Stimulated activated CD8-positive, alpha-beta memory T cell treated with anti-CD3 and anti-CD28 coated beads, Interleukin-2, amount 100 ng/mL, for 48 hours (primary cell): Measurements from ENCODE around the gene C4orf54.

Experiments used
- DNase-seq, 2 donors: peaks; one replicate each; pipeline ENCODE4 v3.0.0-alpha.2; 2020; ENCODE audit warnings: low read depth in 2 of 2

C4orf54 gene

DNA sequence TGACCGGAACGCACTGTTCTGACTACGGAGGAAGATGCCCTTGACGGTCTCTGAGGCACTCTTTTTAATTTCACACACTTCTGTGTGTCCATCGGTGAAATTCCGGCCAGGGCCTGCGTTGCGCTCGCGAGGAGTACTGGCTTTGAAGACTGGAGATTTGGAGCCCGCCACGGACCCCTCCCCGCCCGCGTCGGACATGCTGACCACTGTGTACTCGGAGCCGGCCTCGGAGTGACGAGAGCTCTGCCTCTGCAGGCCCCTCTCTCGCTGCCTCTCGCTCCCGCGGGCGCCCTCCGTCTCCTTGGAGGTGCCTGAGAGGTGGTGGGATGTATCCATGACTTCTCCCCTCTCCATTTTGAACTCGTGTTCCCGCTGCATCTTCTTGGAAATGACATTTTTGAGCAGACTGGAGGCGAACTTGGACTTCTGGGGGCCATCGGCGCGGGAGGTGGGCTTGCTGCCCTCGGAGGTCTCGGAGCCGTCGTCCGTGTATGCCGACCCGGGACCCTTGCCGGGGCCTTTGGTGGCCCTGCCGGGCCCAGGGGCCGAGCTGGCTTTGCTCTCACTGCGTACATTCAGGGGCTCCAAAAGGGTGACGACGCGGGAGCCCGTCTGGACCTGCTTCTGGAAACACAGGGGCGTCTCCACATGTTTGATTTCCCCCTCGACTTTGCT lies 5.7 kb downstream of the C4orf54 start:
- DNase-seq = no peak

- DNase-seq = no peak
These were observed 6.4 kb downstream of the C4orf54 start for GRCh38 chr4:99651016-99651769.

DNA sequence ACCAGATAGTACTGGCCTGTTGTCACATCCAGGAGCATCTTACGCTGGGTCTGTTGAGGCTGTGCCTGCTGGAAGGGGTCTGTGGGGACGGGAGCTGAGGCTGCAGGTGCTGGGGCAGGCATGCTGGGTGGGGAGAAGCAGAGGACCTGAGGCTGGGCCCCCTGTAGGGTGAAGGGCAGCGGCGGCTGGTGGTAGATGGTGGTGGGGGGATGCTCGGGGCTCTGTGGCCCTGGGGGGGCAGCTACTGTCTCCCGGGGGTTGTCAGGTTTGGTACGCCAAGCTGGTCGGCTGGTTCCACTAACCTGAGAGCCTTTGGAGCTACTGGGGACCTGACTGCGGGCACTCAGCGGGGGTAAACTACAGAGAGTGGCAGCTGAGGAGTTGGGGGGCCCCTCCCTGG lies 7.8 kb downstream of the C4orf54 start:
- no peak for DNase-seq

DNA sequence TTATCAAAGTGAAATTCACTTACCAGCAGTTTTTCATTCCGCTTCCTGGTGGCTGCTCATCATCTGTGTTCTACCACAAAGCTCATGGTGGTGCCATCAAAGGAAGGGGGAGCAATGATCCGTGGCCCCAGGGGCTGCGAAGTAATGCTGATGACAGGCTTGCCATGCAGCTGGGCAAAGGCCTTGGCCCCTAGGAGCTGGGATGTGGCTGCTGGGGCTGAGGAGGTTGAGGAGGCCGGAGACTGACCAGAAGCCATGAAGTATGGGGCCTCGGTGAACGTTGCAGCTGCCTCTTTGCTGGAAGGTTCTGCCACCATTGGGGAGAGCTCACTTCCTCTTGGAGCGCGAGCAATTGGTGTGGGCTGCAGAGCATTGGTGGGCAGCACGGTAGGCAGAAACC lies 8.4 kb downstream of the C4orf54 start:
- no peak for DNase-seq

- no peak for DNase-seq
These were observed 9.3 kb downstream of the C4orf54 start for GRCh38 chr4:99648321-99648720.

DNA sequence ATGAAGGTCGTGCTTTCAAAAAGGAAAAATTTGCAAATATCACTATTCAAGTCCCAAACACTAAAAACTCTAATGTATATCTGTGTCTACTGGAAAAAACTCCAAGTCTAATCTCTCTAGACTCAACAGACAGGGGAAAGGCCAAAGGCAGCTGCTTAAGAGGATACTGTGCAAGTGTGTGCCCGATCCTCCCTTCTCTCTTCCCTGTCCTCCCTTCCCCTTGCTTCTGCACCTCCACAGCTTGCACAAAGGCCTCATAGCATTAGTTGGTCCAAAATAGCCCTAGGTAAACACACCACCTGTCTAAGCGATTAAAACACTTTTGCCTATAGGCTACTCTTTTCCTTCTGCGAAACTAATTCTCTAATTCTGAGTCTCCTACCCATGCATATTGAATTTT lies 10.6 kb downstream of the C4orf54 start:
- no peak for DNase-seq

GRCh38 chr4:99645638-99646037 lies 12.0 kb downstream of the C4orf54 start:
- DNase-seq = no peak

DNA sequence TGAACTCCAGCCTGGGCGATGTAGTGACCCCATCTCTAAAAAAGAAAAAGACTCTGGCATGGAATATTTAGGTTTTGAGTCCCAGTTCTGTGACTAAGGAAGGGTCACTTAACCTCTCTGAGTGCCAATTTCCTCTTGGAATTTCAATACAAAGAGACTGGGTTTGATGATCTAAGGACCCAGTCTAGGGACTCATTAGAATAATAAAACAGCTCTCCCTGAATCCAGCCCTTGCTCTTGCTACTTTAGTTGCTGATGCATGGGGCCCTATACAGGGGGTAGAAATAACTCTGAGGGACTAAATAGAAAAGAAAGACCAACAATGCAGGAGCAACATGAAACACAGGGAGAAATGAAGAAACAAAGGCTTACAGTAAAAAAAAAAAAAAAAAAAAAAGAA lies 12.6 kb downstream of the C4orf54 start:
- DNase-seq = no peak

DNA sequence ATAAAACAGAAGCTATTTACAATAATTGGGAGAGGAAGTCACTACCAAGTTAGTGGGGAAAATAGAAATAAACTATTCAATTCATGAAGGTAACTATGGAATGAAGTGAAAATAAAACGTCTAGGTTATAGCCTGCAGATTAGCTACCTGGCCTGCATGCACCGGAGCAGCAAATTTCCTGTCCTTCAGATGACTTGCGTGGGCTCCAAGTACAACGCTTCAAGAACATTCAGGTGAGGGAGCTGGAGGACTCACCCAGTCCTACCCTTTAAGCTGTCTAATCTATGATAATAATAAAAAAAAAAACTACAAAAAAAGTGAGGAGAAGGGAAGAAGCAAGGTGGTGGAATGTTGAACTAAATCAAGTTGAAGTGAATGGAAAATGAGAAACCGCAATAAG lies 13.2 kb downstream of the C4orf54 start:
- no peak for DNase-seq

DNA sequence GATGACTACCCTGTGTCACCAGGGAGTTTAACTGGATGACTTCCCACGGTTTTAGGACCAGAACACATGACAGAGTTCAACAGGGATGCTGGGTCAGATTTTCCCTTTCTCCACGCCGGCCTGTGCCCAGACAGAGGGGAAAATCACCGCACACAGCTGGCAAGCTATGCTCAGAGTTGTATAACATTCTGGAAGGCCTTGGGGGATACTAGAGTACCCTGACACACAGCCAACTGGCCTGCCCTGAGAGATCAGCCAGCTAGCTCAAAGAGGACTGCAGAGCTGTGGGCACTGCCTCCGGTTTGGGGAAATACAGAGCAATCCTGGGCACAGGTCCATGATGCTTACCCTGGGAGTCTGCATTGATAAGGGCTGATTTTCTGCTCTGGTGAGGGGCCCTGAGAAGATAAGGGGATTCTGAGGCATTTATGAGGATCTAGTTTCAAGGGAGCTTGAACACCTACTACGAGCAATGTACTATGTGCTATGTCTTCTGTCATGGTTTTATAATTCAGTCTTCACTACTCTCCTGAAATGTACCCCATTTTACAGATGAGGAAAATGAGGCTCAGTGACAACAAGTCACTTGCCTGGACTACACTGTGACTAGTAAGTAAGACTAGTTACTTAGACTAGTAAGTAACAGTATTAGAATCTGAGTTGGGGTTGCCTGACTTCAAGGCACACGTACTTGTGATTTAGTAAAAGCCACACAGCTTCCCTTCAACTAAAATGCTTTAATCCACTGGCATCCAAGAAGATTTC lies 14.7 kb downstream of the C4orf54 start:
- DNase-seq = no peak

DNA sequence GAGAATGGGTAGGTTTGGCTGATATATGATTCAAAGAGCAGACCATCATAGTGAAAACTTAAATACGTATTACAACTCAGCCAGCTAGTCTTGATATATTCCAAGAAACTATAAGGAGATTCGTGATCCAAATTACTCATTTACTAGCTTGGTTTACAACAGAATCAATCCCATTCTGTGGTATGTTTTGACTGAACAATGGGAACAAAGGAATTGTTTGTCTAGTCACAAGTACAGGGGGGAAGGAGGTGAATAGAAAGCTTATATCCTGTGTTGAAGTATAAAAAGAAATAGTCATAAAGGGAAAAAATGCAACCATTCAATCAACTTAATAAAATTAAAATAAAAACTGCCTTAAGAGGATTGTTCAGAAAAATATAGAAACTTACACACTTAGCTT lies 17.0 kb downstream of the C4orf54 start:
- DNase-seq = no peak

GRCh38 chr4:99637174-99637573 lies 20.5 kb downstream of the C4orf54 start:
- no peak for DNase-seq

DNA sequence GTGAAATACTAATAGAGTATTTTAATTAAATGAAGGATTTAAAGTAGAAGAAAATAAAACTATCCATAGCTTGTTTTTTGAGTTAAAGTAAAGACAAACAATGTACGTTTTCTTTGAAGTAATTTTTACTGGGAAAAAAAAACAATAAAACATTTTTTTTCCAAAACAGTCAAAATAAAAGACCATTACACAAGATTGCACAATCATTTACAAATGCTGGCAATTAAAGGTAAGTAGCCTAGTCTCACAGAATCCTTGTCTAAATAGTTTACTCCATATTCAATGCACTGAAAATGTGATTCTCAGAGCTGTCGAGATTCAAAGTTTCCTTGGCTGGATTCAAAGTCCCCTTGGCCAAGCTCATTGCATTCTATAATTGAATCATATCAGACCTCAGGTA lies 21.2 kb downstream of the C4orf54 start:
- no peak for DNase-seq

- no peak for DNase-seq
These were observed 22.0 kb downstream of the C4orf54 start for GRCh38 chr4:99635601-99636000.

- no peak for DNase-seq
These were observed 22.8 kb downstream of the C4orf54 start for GRCh38 chr4:99634742-99635360.

DNA sequence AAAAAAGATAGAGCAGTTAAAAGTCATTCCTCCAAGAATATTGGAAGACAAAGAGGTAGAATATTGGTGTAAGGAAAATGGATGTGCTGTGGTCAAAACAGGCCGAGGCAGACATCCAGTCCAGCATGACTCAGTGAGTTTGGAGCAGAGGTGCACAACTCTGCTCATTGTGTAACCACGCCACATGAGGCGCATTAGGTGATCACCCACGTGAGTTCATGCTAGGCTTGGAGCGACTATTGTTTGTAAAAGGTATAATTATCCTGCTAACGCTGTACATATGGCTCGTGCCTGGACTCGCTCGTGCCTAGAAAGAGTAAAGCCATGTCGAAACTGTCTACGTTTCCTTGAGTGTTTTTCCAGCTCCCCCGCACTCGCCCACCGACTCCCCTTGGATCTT lies 23.9 kb downstream of the C4orf54 start:
- no peak for DNase-seq

DNA sequence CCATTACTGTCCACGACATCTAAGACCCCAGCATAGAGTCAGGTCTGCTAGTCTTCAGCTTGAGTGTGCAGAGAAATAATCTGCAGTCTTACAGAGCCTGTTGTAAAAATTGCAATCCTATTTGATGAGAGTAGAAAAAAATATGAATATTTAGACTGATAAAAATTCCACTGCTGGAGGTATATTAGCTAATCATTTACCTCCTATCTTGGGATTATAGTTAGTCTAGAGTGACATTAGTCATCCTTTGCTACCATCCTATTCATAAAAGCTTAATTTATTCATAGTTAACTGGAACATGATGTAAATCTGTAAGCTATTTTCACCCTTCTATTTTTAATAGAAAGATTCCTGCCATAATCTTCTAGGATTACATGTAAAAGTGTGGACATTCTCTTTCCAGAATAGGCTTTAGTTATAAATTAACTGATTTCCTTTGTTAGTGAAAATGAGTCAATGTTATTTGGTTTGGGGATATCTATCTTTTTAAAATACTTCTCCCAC lies 26.7 kb downstream of the C4orf54 start:
- DNase-seq = no peak

DNA sequence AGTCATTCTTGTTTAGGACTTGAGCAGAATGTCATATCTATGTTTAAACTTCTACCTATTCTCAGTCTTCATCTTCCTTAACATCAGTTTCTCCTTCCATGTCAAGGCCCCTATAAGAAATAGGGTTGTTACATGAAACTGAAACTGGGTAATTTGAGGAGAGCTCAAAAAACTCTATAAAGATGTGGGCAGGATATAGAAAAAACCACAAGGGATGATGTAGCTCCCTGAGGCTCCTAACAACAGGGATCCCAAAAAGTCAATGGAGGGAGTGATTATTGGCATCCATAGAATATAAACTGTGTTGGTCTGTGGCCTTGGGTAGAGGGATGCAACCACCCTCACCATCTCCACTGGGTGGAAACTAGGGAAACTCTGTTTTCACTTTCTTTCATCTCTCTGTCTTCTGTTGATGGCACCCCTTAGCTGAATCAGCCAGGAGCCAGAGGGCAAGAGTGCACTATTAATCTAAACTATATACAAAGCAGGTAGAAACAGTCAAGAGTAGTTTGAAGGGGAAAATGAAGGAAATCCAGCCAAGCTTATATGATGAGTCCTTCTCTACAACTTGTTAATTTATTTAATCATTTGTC lies 27.6 kb downstream of the C4orf54 start:
- DNase-seq = no peak

DNA sequence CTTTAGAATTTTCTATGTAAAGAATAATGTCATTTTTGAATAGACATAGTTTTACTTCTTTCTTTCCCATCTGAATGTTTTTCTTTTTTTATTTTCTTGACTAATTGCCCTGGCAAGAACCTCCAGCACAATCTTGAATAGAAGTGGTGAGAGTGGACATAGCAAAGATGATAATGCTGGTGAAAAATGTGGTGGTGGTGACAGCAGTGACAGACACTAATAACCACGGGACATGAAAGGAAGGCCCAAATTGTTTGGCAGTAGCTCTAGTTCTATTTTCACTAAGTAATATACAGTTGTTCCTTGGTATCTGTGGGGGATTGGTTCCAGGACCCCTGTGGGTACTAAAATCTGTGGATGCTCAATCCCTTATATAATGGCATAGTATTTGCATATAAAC lies 29.6 kb downstream of the C4orf54 start:
- DNase-seq = no peak

DNA sequence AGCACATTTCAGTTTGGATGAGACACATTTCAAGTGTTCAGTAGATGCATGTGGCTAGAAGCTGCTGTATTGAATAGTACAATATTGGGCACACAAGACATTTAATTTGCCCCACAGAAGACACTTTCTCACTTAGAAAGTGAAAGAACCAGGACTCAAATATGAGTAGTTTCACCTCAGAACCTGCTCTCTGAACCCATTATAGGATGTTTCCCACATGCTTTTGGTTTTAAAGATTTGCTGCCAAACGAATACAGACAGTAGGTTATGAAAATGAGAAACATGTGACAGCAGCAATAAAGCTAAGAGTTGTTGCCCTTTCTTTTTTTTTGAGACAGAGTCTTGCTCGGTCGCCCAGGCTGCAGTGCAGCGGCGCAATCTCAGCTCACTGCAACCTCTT lies 32.3 kb downstream of the C4orf54 start:
- DNase-seq = no peak

DNA sequence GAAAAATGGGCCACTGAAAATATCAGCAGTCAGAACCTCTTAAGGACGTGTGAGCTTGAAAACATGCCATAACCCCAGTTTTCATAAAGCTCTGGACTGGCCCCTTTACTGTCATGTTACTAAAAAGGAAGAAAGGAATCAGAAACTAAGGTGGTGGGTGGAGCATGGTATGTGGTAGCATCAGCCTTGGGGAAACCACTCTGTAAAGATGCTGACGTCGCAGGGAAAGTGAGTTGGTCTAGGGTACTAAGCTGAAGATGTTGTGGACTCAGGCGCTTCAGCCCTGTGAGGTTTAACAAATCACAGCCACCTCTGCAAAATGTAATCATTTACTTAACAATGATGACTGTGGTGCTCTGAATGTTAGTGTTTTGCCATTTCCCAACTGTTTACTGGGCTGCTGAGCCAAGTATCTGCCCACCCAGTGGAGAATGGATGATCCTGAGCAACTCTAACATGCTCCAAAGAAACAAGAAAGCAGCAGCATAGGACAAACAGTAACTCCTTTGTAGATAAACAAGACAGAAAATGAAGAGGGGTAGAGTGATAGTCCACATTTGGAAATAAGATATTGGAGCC lies 33.4 kb downstream of the C4orf54 start:
- no peak for DNase-seq
